GM19239 (cell line): Measurements from ENCODE around the gene RNASE8.
A peak's percentile ranks its signal among the peaks of the same experiment; 100 is the strongest.

Experiments used
- DNase-seq: peaks from one replicate; pipeline ENCODE4 v3.0.0; 2011; ENCODE audit warnings: low spot score; ENCODE audit not compliant: insufficient read length
- FAIRE-seq: peaks from 2 replicates; lab custom pipeline; 2011; peaks lifted over from hg19 to GRCh38; lab: Jason Lieb, UNC

The RNASE8 gene

GRCh38 chr14:21102521-21103410, 45.1 kb downstream of the RNASE8 start:
- peak; percentile 4 for DNase-seq
- no peak for FAIRE-seq

DNA sequence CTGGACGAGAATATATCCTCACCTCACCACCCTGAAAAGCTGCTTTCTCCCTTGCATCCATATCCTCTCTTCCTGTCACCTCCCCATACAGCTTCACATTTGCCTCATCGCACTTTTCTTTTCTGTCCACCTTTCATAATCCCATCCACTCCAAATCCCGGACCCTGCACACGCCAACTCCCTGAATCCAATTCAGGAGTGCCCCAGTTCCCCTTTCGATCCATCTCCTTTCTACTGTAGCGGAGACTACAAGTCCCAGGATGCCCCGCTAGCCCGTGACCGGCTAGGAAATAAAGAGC, 45.7 kb downstream of the RNASE8 start:
- FAIRE-seq (no peak), DNase-seq (no peak)

DNA sequence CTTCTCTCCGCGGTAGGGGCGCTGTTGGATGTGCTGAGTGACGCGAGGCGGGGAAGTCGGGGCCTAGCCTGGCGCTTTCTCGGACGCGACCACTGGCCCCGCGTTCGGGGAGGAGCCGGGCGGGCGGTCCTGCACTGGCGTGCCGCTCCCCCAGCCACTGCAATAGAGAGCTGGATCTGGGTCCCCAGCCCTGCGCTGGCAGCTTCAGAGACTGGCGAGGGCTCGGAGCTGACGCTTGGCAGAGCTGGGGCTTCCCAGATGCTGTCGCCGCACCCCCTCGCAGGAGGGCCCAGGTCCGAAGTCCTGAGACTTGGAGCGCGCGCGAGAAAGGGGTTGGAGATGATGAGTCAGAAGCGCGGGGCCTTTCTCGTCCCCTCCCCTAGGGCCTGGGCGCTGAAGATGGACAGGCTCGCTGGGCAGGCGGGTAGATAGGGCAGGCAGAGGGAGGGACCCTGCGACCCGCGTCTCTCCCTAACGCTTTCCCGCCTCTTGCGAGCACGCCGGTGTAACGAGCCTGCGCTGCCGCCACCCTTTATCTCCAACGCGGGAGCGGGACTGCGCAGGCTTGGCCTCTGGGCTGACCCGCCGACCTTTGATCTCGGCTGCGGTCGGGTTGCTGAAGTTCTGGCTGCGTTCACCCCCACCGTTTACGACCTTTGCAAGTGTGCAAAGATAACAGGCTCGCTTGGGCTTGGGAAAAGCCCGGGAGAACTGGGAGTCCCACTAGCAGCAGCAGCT, 46.3 kb downstream of the RNASE8 start:
- peak; percentile 86 for FAIRE-seq
- DNase-seq, result peak; percentile 96

DNA sequence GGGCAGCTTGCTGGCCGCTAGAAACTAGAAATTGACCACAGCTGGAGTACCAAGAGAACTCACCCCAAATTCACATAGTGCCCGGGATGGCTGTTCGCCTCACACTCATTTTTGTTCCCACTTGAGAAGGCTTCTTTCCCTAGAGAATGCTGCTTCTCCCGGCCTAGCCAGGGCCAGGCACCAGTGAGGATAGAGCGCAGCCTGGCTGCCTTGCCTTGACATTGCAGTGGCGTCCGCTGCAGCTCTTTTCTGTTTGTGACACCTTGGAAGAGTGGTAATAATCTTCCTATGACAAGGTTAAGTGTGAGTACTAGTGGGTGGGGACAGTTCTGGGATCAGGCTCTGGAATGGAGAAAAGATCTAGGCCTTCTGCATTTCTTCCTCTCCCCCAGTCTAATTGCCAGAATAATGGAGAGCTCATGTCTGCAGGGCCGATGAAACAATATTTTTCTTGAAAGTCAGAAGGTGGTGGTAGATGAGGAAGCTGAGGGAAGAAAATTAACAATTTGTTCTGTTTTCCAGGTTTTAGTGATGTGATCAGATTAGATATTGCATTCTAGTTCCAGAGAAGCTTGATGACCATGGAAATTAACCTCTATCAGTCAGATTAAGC, 46.9 kb downstream of the RNASE8 start:
- FAIRE-seq (peak; percentile 64), DNase-seq (peak; percentile 18)

DNA sequence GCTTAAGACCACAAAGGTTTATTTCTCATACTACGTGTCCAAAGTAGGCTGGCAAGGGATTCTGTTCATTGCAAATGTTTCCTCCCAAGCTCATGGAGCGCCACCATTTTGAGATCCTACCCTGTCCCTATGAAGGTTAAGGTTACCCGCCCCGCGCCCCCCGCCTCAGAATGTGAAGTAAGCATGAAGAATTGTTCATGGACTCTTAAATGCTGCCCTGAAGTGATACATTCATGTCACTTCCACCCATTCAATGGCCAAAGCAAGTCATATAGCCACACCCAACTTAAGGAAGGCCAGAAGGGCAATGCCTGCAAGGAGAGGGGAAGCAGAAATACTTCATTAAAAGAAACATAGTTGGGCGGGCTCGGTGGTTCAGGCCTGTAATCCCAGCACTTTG, 47.5 kb downstream of the RNASE8 start:
- FAIRE-seq (no peak), DNase-seq (no peak)

- no peak for DNase-seq
- no peak for FAIRE-seq
Observed at GRCh38 chr14:21106176-21106497, 48.5 kb downstream of the RNASE8 start.

GRCh38 chr14:21106498-21107282, 49.1 kb downstream of the RNASE8 start:
- FAIRE-seq, result peak; percentile 75
- DNase-seq, result peak; percentile 47

DNA sequence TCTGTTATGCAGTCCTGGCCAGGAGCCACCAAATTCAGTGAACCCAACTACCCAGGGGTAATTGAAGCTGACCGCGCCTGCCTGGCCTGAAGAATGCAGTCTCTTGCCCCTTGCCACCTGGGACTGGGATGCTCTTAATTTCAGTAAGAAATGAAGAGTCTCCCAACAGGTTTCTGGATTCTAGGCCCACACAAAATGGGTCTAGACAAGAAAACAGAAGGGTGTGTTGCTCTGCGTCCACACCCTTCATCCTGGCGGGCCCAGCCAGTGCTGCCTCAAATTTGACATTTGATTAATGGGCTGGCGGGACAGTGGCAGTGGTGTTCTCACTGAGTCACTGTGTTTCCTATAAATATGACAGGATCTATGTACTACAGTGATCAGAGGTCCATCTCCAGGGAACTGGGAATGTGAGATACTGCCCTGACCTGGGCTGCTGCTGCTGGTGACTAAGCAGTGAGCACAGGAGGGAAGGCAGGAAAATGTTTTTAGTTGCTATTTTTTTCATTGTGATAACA, 49.7 kb downstream of the RNASE8 start:
- FAIRE-seq, result no peak
- no peak for DNase-seq
